ENCODE measurements around the gene ASB3. TPM values are rescaled to one million over a fixed set of nuclear protein-coding genes. Genes with fewer than 3 reads are reported as not detected.
"Not testable (repeated sequence)": the region's sequence is repeated elsewhere in the genome, so short reads cannot be mapped to it uniquely, and the experiment has no call there.

The ASB3 gene, protein sequence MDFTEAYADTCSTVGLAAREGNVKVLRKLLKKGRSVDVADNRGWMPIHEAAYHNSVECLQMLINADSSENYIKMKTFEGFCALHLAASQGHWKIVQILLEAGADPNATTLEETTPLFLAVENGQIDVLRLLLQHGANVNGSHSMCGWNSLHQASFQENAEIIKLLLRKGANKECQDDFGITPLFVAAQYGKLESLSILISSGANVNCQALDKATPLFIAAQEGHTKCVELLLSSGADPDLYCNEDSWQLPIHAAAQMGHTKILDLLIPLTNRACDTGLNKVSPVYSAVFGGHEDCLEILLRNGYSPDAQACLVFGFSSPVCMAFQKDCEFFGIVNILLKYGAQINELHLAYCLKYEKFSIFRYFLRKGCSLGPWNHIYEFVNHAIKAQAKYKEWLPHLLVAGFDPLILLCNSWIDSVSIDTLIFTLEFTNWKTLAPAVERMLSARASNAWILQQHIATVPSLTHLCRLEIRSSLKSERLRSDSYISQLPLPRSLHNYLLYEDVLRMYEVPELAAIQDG
- total RNA-seq: 10 to 100 TPM; 17.3 to 23.4 TPM

- POLR2A ChIA-PET: interaction anchor here (0.5 to 2.9 kb wide), 3 partner anchors 10 to 154 kb away, joined by 3 to 24 read pairs (median 5); partner anchors contain the start of gene CHAC2
- no peaks in the 10 kb centered on the region for H3K9me3 Mint-ChIP-seq (ENCODE audit: low read depth)
- CTCF ChIA-PET: interaction anchor here (1.3 to 1.8 kb wide), 4 partner anchors 9 to 19 kb away, joined by 3 to 10 read pairs (median 7); partner anchors contain the start of gene CHAC2
- H3K27ac Mint-ChIP-seq: peak within 1 kb of the TSS; percentile 95
- H3K4me1 Mint-ChIP-seq: peaks cover 47% of the 10 kb centered on the region
- peaks cover 6% of the 10 kb centered on the region for H3K36me3 Mint-ChIP-seq (ENCODE audit: low read depth)
- ATAC-seq (peak; percentile 91), DNase-seq (peak; percentile 93)
- peak within 1 kb of the TSS; percentile 100 for H3K4me3 Mint-ChIP-seq
- intact Hi-C loops (cut with DNase I, micrococcal nuclease): loop anchor here (1.0 to 5.0 kb wide), 6 partner anchors 19 to 1830 kb away; partner anchors contain the start of genes CHAC2 (in 1 of the 2) and PPP4R3B (in 1 of the 2)
- H3K27me3 Mint-ChIP-seq: no peaks in the 10 kb centered on the region
These were observed at the start of gene ASB3, which contains the start of gene ERLEC1 for GRCh38 chr2:53786705-53787613. TSS of gene ASB3 (minus strand) at chr2:53786953. CDS start at chr2:53765572, 21,381 bp downstream. TSS of gene ERLEC1 (plus strand) at chr2:53787044. CDS start at chr2:53787211, 167 bp downstream.

GRCh38 chr2:53829980-53830290 lies 43.2 kb upstream of the ASB3 start:
- H3K27ac Mint-ChIP-seq; H3K4me1 Mint-ChIP-seq; H3K9me3 Mint-ChIP-seq (ENCODE audit: low read depth); H3K36me3 Mint-ChIP-seq (ENCODE audit: low read depth); ATAC-seq; DNase-seq; CTCF ChIA-PET; intact Hi-C loops (cut with DNase I, micrococcal nuclease); H3K4me3 Mint-ChIP-seq; H3K27me3 Mint-ChIP-seq: not testable (repeated sequence)
- POLR2A ChIA-PET: interaction anchor here (0.6 kb wide), 1 partner anchor 95 kb away, joined by 3 read pairs; no protein-coding TSS in a partner anchor

- H3K4me1 Mint-ChIP-seq: no peaks in the 10 kb centered on the region
- CTCF ChIA-PET: no interaction called here
These were observed 42.7 kb upstream of the ASB3 start for GRCh38 chr2:53829273-53829979.

GRCh38 chr2:53828331-53828730 lies 41.6 kb upstream of the ASB3 start:
- Mint-ChIP-seq H3K4me3 (no peak overlapping the region), H3K36me3 (ENCODE audit: low read depth) (peaks cover 2% of the 10 kb centered on the region), H3K4me1 (no peaks in the 10 kb centered on the region), H3K27me3 (no peaks in the 10 kb centered on the region), H3K27ac (no peak overlapping the region), H3K9me3 (ENCODE audit: low read depth) (peaks cover 4% of the 10 kb centered on the region)
- ATAC-seq (no peak), DNase-seq (no peak)
- intact Hi-C loops (cut with DNase I, micrococcal nuclease): no loop called here
- CTCF ChIA-PET: no interaction called here
- POLR2A ChIA-PET: no interaction called here

More at GRCh38 chr2:53829273-53829979, 42.7 kb upstream of the ASB3 start:
- ATAC-seq: no peak
- no peak for DNase-seq
- POLR2A ChIA-PET: interaction anchor here (0.6 kb wide), 1 partner anchor 96 kb away, joined by 3 read pairs; no protein-coding TSS in a partner anchor
- intact Hi-C loops (cut with DNase I, micrococcal nuclease): no loop called here
- no peak overlapping the region for H3K4me3 Mint-ChIP-seq
- H3K27me3 Mint-ChIP-seq: no peaks in the 10 kb centered on the region
- H3K9me3 Mint-ChIP-seq (ENCODE audit: low read depth): peaks cover 4% of the 10 kb centered on the region
- no peak overlapping the region for H3K27ac Mint-ChIP-seq
- peaks cover 6% of the 10 kb centered on the region for H3K36me3 Mint-ChIP-seq (ENCODE audit: low read depth)

DNA sequence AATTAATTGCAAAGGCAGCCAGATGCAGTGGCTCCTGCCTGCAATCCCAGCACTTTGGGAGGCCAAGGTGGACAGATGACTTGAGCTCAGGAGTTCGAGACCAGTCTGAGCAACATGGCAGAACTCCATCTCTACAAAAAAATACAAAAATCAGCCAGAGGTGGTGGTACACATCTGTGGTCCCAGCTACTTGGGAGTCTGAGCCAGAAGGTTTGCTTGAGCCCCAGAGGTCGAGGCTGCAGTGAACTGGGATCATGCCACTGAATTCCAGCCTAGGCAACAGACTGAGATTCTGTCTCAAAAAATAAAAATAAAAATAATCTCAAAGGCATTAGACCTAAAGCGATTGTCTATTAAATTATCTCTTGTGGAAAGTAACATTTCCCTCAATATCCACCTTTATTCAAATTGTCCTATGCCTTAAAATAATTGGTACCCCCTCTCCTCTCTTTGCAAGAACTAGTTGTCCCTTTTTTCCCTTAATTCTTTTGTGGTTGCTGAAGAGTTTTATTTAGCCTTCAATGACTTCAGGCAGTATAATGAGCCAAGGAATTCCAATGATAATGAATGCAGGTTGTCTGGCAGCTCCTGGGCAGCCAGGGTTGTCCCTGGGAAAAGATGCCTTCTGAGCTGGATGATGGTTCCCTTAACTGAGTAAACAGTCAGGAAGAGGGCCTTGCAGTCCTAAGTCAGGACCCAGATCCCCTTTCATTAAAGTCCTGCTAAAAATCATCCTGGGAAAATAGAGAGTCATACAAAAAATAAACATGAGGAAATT lies 40.8 kb upstream of the ASB3 start:
- no peak for ATAC-seq
- H3K4me3 Mint-ChIP-seq: no peak overlapping the region
- peaks cover under 1% of the 10 kb centered on the region for H3K36me3 Mint-ChIP-seq (ENCODE audit: low read depth)
- H3K4me1 Mint-ChIP-seq: no peaks in the 10 kb centered on the region
- no peaks in the 10 kb centered on the region for H3K27me3 Mint-ChIP-seq
- intact Hi-C loops (cut with DNase I, micrococcal nuclease): no loop called here
- peaks cover 4% of the 10 kb centered on the region for H3K9me3 Mint-ChIP-seq (ENCODE audit: low read depth)
- no peak overlapping the region for H3K27ac Mint-ChIP-seq
- CTCF ChIA-PET: no interaction called here
- no peak for DNase-seq
- POLR2A ChIA-PET: no interaction called here

DNA sequence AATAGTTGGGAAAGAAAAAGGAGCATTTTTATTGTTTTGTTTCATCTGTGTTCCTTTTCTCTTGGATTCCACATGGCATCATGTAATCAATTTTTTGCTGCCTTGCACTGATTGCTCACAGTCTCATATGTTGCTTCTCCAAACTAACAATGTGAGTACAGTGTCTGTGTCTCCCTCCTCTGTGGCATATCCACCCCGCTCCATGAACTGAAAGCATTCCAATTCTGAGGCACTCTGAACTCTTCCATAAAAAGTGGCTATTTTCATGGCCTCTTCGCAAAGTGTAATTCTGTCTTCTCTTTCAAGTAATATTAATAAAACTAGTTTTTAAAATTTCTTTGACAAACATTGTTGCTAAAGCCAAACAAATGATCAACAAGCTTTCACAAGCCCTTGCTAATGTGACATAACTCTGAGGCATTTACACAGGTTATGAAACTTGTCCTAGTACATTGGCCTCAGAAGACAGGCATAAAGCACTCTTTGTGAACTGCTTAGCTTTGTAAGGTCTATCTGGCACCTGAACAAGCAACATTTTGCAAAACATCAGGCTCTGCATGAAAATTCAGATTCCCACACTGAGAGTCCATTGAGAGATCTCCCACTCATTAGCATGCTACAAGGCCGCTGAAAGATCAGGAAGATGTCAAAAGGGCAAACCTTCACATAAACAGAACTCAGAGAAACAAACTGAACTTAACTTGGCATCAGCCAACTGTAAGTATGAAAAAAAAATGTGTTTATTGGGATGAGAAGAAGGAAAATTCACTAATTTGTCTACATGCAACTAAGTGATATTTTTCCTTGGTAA lies 40.0 kb upstream of the ASB3 start:
- intact Hi-C loops (cut with DNase I, micrococcal nuclease): no loop called here
- no peaks in the 10 kb centered on the region for H3K4me1 Mint-ChIP-seq
- DNase-seq (no peak), ATAC-seq (no peak)
- peaks cover 4% of the 10 kb centered on the region for H3K9me3 Mint-ChIP-seq (ENCODE audit: low read depth)
- no peaks in the 10 kb centered on the region for H3K27me3 Mint-ChIP-seq
- no peaks in the 10 kb centered on the region for H3K36me3 Mint-ChIP-seq (ENCODE audit: low read depth)
- CTCF ChIA-PET: no interaction called here
- no peak overlapping the region for H3K4me3 Mint-ChIP-seq
- H3K27ac Mint-ChIP-seq: no peak overlapping the region
- POLR2A ChIA-PET: no interaction called here

DNA sequence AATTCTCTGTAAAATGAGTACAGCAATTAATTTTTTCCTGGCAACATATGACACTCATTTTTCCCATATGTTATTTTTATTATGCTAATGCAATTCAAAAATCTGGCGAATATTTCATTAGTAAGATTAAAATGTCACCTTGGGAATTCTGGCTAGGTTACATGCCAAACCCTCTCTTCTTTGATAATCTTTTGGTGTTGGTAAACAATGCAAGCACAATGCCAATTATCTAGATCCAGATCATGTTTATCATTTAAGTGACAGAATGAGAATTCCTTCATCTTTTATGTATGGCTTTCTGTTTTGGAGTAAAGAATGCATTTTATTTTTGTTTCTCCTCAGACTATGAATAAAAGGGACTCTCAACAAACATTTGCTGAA lies 39.3 kb upstream of the ASB3 start:
- Mint-ChIP-seq H3K36me3 (ENCODE audit: low read depth) (no peaks in the 10 kb centered on the region), H3K27ac (no peak overlapping the region), H3K4me3 (no peak overlapping the region), H3K9me3 (ENCODE audit: low read depth) (peaks cover 4% of the 10 kb centered on the region), H3K4me1 (no peaks in the 10 kb centered on the region), H3K27me3 (no peaks in the 10 kb centered on the region)
- DNase-seq (no peak), ATAC-seq (no peak)
- ChIA-PET POLR2A (no interaction called here), CTCF (no interaction called here)
- intact Hi-C loops (cut with DNase I, micrococcal nuclease): no loop called here

DNA sequence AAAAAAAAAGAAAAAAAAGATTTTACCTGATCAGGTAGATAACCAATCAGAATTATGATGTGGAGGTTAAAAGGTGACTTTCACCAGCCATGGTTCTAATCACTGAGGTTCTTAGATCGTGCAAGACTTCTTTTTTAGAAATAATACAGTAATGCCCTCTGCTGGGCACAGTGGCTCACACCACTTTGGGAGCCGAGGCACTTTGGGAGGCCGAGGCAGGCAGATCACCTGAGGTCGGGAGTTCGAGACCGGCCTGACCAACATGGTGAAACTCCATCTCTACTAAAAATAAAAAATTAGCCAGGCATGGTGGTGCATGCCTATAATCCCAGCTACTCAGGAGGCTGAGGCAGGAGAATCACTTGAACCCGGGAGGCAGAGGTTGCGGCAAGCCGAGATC lies 36.9 kb upstream of the ASB3 start:
- intact Hi-C loops (cut with DNase I, micrococcal nuclease): loop anchor here in 1 of 2 experiments (1.0 kb wide), 1 partner anchor 400 kb away; no protein-coding TSS in a partner anchor

GRCh38 chr2:53821810-53822209 lies 35.1 kb upstream of the ASB3 start:
- intact Hi-C loops (cut with DNase I, micrococcal nuclease): no loop called here
- no peaks in the 10 kb centered on the region for H3K27me3 Mint-ChIP-seq
- ChIA-PET CTCF (no interaction called here), POLR2A (no interaction called here)
- no peaks in the 10 kb centered on the region for H3K9me3 Mint-ChIP-seq (ENCODE audit: low read depth)
- DNase-seq: no peak
- no peaks in the 10 kb centered on the region for H3K4me1 Mint-ChIP-seq
- peaks cover 6% of the 10 kb centered on the region for H3K36me3 Mint-ChIP-seq (ENCODE audit: low read depth)
- H3K27ac Mint-ChIP-seq: no peak overlapping the region
- no peak for ATAC-seq
- H3K4me3 Mint-ChIP-seq: no peak overlapping the region

More for the DNA sequence above, 36.9 kb upstream of the ASB3 start:
- ATAC-seq (peak; percentile 42), DNase-seq (peak; percentile 50)
- CTCF ChIA-PET; H3K4me1 Mint-ChIP-seq; H3K4me3 Mint-ChIP-seq; H3K27ac Mint-ChIP-seq; H3K27me3 Mint-ChIP-seq; H3K36me3 Mint-ChIP-seq (ENCODE audit: low read depth); H3K9me3 Mint-ChIP-seq (ENCODE audit: low read depth); POLR2A ChIA-PET: not testable (repeated sequence)

GRCh38 chr2:53820711-53821110 lies 34.0 kb upstream of the ASB3 start:
- ChIA-PET POLR2A (no interaction called here), CTCF (interaction anchor here (0.7 kb wide), 1 partner anchor 35 kb away, joined by 3 read pairs; no protein-coding TSS in a partner anchor)
- H3K4me3 Mint-ChIP-seq: no peak overlapping the region

More at GRCh38 chr2:53820711-53821110, 34.0 kb upstream of the ASB3 start:
- H3K4me1 Mint-ChIP-seq: no peaks in the 10 kb centered on the region
- H3K9me3 Mint-ChIP-seq (ENCODE audit: low read depth): no peaks in the 10 kb centered on the region
- H3K27me3 Mint-ChIP-seq: no peaks in the 10 kb centered on the region
- H3K36me3 Mint-ChIP-seq (ENCODE audit: low read depth): peaks cover 11% of the 10 kb centered on the region
- no peak overlapping the region for H3K27ac Mint-ChIP-seq
- DNase-seq (no peak), ATAC-seq (no peak)
- intact Hi-C loops (cut with DNase I, micrococcal nuclease): no loop called here

All from activated CD4-positive, alpha-beta T cell treated with anti-CD3 and anti-CD28 coated beads for 36 hours (primary cell).